GM10847 (cell line): ENCODE measurements around the gene CHST11.

Experiments used
- POLR2A ChIP-seq: IDR thresholded peaks from 2 replicates; pipeline ENCODE4 v1.6.1; 2011; ENCODE audit not compliant: insufficient read length; ENCODE audit errors: extremely low read depth

Gene CHST11

DNA sequence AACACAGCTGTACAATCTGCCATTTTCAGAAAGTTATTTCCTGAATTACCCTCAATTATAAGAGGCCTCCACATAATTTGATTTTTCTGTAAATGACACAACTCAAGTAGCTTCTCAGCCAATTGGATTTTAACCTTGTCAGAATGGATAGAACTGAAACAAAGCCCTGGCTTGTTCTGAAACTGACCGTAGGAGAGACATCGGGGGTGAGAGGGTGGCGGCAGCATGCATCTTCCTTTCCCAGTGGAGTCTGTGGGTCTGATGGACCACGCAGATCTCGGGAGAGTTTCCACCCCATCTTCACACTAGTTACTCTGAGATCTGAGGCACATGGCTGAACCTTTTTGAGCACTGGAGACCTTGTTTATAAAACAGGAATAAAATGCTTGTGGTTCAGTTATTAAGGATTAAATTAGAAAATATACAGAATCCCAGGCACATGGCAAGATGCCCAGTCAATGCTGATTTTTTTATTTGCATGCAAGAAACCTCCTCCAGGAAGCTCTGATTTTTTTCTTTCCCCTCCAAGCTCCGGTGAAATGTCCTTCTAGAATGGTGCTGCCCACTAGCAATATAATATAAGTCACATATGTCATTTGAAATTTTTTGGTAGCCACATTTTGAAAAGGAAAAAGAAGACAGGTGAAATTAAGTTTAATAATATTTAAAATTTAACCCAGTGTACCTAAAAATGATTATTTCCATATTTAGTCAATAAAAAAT is 153.9 kb downstream of the CHST11 start:
- TF ChIP-seq POLR2A = no peak

- no peak for TF ChIP-seq POLR2A
These were observed 154.9 kb downstream of the CHST11 start for GRCh38 chr12:104611671-104612070.

DNA sequence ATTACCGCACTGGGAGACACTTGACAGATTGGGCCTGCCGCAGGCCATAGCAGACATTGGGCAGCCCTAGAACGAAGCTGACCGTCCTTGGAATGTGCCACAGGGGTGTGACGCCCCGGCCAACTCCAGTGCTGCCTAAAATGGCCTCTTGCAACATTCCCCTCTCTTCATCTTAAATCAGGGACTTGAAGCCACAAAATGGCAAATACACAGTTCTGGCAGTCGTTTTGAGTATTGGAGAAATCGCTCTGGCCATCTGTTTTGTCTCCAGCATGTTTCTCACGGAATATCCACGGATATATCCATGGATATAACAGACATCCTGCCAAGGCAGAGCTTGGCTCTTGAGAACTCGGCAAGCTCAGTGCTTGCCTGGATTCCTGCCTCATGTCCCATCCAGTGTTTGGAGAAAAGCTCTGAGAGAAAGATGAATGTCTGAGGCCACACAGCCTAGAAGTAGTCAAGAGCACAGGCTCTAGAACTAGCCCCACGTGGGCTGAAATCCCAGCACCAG is 158.4 kb downstream of the CHST11 start:
- TF ChIP-seq POLR2A = no peak

DNA sequence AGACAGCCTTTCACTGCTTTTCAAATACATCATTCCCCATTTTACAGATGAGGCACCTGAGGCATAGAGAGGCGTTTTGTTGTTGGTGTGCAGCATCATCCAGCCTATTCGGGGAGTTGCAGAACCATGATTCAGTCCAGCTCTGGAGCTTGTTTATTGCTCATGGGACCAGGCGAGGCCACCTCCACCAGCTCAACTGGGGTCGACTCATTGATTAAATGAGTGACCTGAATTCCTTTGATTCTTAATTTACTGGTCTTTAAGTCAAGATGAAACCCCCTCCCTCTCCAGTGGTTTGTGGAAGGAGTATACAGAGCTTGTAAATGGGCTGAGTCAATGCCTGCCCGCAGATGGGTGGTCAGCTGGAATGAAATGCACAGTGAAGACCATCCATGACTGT is 161.9 kb downstream of the CHST11 start:
- no peak for TF ChIP-seq POLR2A

DNA sequence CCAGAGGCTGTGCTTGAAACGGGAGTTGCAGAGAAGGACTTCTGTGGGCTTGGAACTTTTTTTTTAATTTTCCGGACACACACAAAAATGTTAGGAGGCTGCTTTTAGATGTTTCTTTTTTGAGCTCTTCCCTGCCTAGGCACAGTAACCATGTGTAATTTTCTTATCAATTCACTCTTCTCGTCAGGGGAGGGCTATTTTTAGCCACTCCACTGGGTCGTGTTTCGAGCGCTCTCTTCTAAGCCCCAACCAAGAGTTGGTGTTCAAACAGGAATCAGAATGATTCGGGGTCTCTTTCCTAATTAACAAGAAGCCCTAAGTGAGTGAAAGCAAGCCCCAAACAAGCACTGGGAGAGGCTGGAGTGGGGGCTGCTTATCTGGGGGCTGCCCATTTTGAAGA is 162.6 kb downstream of the CHST11 start:
- no peak for TF ChIP-seq POLR2A

GRCh38 chr12:104620837-104621531 is 164.2 kb downstream of the CHST11 start:
- TF ChIP-seq POLR2A = no peak

GRCh38 chr12:104622928-104623327 is 166.2 kb downstream of the CHST11 start:
- no peak for TF ChIP-seq POLR2A

DNA sequence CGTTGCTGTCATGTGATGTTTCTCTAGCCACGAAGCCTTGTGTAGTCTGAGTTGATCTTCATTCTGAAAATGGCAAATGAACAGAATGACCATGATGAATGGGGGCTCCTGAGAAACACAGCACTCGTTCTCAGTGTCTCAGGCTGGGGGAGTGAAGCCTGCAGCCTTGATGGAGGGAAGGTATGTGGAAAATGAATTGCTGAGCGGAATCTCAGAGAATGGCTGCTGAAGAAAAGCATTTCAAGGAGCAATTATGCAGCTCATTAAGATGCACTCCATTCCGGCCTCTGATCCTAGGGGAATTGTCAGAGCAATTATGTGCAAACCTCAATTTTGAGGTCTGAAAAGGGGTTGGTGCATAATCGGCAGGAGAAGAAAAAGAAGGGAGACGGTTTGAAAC is 167.1 kb downstream of the CHST11 start:
- no peak for TF ChIP-seq POLR2A

DNA sequence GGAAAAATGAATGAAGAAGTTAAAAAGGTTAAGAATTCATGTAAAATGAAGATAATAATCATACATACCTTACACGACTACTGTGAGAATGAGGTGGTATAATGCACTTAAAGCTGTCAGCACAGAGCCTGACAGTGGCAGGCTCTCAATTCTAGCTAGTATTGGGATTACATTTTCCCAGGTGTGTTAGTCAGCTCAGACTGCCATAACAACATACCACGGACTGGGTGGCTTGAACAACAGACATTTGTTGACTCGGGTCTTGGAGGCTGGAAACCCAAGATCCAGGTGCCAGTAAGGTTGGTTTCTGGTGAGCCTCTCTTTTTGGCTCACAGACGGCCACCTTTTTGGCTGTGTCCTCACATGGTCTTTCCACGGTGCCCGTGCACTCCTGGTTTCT is 167.8 kb downstream of the CHST11 start:
- TF ChIP-seq POLR2A = no peak

DNA sequence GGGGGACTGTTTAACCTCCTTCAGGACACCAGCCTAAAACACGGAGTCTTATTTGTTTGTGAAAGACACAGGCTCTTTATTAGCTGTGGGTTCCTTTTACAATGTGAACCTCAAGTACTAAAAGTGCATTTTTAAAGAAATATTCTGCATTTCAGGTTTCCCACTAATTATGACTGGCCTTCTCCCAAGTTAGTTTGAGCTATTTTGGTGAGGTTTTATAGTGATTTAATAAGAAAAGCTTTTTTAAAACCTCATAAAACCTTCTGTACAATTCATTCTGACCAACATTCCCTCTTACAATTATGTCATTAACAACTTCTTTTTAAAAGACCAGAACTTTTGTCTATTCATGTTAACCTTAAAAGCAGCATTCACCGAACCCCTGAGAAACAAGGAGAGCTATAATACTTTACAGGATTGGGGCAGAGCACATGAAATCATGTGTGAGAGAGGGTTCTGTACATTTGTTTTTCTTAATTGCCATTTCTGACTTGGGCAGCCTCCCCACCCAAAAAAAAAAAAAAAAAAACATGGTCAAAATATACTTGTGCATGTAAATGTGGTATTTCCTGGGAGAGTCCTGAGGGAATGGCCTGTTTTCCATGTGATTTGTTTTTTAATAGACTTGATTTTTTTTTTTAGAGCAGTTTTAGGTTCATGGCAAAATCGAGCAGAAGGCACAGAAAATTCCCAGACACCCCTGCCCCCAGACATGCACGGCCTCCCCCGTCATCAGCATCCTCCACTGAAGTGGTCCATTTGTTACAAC is 169.5 kb downstream of the CHST11 start:
- TF ChIP-seq POLR2A = no peak

DNA sequence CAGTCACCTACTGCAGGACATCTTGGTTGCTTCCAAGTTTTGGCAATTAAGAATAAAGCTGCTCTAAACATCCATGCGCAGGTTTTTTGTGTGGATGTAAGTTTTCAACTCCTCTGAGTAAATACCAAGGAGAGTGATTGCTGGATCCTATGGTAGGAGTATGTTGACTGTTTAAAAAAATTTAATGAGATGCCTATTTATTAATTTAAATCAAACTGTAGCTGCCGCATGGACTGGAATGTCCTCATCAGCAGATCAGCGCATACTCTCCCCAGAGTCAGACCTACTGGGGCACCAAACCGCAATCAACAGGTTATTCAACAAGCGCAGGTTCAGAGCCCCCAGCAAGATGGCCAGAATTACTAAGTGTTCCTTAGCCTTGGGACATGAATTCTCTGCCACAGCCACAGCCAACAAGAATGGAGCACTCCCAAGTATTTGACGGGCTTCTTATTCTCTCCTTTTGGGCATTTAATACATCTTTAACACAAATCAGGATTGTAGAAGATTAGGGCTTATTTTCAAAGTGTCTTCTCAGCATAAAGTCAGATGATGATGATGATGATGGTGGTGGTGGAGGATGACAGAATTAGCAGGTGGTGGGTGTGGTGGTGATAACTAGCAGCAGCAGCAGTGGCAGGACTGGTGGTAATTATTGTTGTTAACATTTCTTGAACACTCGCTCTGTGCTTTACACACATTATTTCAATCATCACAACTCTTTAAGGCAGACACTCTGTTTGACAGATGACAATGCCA is 170.7 kb downstream of the CHST11 start:
- TF ChIP-seq POLR2A = no peak

- TF ChIP-seq POLR2A = no peak
These were observed 171.5 kb downstream of the CHST11 start for GRCh38 chr12:104627990-104628830.

GRCh38 chr12:104628831-104629135 is 172.0 kb downstream of the CHST11 start:
- TF ChIP-seq POLR2A = no peak

GRCh38 chr12:104630230-104630670 is 173.5 kb downstream of the CHST11 start:
- TF ChIP-seq POLR2A = no peak
